Activated T-cell treated with anti-CD3 and anti-CD28 coated beads for 48 hours (primary cell): ENCODE results near the gene TTC19.
"Not testable (repeated sequence)": the region's sequence is repeated elsewhere in the genome, so short reads cannot be mapped to it uniquely, and the experiment has no call there.

Experiments used
- DNase-seq: peaks from one replicate; pipeline ENCODE4 v3.0.0-alpha.2; 2020; ENCODE audit warnings: low read depth

TTC19 gene

GRCh38 chr17:15972497-15972951 is 27.1 kb upstream of the TTC19 start:
- no peak for DNase-seq

- no peak for DNase-seq
Measured at GRCh38 chr17:15973016-15973415, 26.6 kb upstream of the TTC19 start.

GRCh38 chr17:15973834-15974233 is 25.8 kb upstream of the TTC19 start:
- no peak for DNase-seq

- no peak for DNase-seq
Measured at GRCh38 chr17:15977894-15978293, 21.7 kb upstream of the TTC19 start.

GRCh38 chr17:15978606-15979005 is 21.0 kb upstream of the TTC19 start:
- no peak for DNase-seq

GRCh38 chr17:15979013-15979412 is 20.6 kb upstream of the TTC19 start:
- DNase-seq = not testable (repeated sequence)

GRCh38 chr17:15981208-15981607 is 18.4 kb upstream of the TTC19 start:
- no peak for DNase-seq

GRCh38 chr17:15981646-15982580 is 17.7 kb upstream of the TTC19 start:
- no peak for DNase-seq

- no peak for DNase-seq
Measured at GRCh38 chr17:15996322-15996721, 3.3 kb upstream of the TTC19 start.

GRCh38 chr17:15998031-15998562 is 1.5 kb upstream of the TTC19 start:
- no peak for DNase-seq

GRCh38 chr17:15999974-16000827 is 577 bp downstream of the TTC19 start:
- DNase-seq = no peak

- no peak for DNase-seq
Measured at GRCh38 chr17:16001226-16001897, 1.7 kb downstream of the TTC19 start.

- no peak for DNase-seq
Measured at GRCh38 chr17:16002708-16003260, 3.2 kb downstream of the TTC19 start.

GRCh38 chr17:16003841-16004240 is 4.2 kb downstream of the TTC19 start:
- DNase-seq = no peak

GRCh38 chr17:16005636-16006035 is 6.0 kb downstream of the TTC19 start:
- DNase-seq = no peak

- DNase-seq = no peak
Measured at GRCh38 chr17:16007439-16007838, 7.8 kb downstream of the TTC19 start.

- no peak for DNase-seq
Measured at GRCh38 chr17:16013943-16014407, 14.4 kb downstream of the TTC19 start.

GRCh38 chr17:16019347-16019746 is 19.7 kb downstream of the TTC19 start:
- DNase-seq = no peak

- DNase-seq = no peak
Measured at GRCh38 chr17:16023881-16024280, 24.3 kb downstream of the TTC19 start.

GRCh38 chr17:16025202-16025601 is 25.6 kb downstream of the TTC19 start:
- no peak for DNase-seq

- DNase-seq = no peak
Measured at GRCh38 chr17:16026895-16027294, 27.3 kb downstream of the TTC19 start.
